NCI-H446 treated with DMSO at 0.1 percent for 48 hours (cell line): ENCODE measurements around the gene RPL11.
"Not testable (repeated sequence)": the region's sequence is repeated elsewhere in the genome, so short reads cannot be mapped to it uniquely, and the experiment has no call there.

Experiments used
- DNase-seq: peaks from one replicate; lab custom pipeline; 2025; lab: John Stamatoyannopoulos, UW

The RPL11 gene

GRCh38 chr1:23685197-23685596 is 6.4 kb upstream of the RPL11 start:
- not testable (repeated sequence) for DNase-seq

DNA sequence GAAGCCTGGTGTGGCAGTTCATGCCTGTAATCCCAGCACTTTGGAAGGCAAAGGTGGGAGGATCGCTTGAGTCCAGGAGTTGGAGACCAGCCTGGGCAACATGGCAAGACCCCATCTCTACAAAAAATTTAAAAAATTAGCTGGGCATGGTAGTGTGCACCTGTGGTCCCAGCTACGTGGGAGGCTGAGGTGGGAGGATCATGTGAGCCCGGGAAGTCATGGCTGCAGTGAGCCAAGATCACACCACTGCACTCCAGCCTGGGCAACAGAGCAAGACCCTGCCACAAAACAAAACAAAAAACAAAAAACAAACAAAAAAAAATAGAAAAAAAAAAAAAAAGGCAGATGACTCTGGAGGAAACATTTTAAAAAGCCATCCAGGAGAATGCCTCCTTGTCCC is 3.9 kb upstream of the RPL11 start:
- DNase-seq = not testable (repeated sequence)

GRCh38 chr1:23688281-23688680 is 3.3 kb upstream of the RPL11 start:
- not testable (repeated sequence) for DNase-seq

DNA sequence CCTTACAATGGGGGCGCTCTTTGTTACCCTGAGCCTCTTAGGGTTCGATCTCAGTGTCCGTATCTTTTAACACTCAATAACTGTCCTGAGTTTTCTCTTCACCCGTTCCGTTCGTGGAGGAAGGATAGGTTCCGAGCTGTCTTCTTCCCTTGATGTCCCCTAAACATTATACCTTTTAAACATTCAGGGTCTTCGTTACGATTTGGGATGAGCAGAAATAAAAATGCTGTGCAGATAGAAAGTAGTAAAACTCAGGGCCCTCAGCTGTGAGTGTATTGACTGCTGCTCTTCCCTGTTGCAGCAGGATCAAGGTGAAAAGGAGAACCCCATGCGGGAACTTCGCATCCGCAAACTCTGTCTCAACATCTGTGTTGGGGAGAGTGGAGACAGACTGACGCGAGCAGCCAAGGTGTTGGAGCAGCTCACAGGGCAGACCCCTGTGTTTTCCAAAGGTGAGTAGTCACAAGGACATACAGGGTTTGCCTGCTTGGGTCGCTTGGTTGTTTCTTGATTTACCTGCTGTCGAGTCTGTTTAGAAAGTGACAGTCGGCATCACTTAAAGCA is 784 bp downstream of the RPL11 start:
- DNase-seq = no peak

- DNase-seq = no peak
Measured at GRCh38 chr1:23693599-23693998, 2.0 kb downstream of the RPL11 start.

DNA sequence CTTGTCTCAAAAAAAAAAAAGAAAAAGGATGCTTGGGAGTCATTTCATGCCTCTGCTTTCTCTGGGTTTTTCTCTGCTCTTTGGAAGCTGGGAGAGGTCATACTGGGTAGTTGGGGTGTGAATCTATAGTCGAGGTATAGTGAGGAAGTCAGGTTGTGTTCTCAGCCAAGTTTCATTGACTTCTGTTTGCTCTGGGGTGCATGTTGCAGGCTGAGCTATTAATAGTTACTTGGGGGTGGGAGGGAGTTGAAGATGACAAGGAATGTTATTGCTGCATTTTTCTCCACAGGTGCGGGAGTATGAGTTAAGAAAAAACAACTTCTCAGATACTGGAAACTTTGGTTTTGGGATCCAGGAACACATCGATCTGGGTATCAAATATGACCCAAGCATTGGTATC is 2.8 kb downstream of the RPL11 start:
- DNase-seq = no peak

DNA sequence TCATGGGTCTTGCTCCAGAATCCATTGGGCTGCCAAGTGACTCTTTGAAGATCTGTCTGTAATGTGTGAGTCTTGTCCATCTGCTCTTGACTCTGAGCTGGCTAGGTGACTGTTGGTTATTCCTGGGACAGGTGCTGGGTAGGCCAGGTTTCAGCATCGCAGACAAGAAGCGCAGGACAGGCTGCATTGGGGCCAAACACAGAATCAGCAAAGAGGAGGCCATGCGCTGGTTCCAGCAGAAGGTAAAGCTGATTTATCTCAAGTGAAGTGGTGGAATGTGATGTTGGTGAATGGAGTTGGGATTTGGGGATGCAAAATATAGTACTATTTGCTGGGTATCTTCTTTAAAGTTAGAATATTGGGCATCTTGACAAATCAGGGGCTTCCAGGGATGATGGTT is 4.1 kb downstream of the RPL11 start:
- DNase-seq = no peak

DNA sequence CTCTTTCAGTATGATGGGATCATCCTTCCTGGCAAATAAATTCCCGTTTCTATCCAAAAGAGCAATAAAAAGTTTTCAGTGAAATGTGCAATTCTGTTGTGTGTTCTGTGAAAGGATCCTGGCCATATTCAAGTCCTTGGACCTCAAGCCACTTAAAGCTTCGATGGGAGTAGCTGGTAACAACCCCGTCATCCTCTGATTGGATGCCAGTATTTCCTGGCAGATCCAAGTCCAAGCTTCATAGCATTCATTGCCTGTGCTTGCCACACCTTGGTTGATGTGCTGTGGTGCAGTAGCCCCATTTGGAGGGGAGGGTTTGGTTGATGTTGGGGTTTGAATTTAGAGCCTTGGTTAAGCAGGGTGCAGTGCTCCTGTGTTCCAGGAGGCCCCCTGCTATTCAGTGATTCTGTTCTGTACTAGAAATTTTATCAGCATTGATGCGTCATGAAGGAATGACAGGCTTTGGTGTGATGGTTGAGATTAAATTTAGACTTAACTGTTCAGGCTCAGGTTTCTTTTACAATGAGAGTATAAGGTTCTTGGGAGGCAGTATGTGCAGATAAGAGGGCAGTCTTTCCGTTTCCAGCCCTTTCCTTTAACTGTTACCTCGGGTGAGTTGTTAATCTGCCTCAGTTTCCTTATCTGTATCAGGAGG is 4.9 kb downstream of the RPL11 start:
- no peak for DNase-seq

GRCh38 chr1:23698466-23698865 is 6.9 kb downstream of the RPL11 start:
- no peak for DNase-seq

- no peak for DNase-seq
Measured at GRCh38 chr1:23699280-23700179, 7.9 kb downstream of the RPL11 start.

DNA sequence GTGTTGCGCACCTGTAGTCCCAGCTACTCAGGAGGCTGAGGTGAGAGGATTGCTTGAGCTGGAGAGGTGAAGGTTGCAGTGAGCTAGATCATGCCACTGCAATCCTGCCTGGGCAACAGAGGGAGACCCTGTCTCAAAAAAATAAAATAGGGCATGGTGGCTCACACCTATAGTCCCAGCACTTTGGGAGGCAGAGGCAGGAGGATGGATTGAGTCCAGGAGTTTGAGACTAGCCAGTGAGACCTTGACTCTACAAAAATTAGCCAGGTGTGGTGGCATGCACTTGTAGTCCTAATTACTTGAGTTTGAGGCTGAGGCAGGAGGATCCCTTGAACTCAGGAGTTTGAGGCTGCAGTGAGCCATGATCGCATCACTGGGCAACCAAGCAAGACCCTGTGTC is 9.7 kb downstream of the RPL11 start:
- DNase-seq = no peak

DNA sequence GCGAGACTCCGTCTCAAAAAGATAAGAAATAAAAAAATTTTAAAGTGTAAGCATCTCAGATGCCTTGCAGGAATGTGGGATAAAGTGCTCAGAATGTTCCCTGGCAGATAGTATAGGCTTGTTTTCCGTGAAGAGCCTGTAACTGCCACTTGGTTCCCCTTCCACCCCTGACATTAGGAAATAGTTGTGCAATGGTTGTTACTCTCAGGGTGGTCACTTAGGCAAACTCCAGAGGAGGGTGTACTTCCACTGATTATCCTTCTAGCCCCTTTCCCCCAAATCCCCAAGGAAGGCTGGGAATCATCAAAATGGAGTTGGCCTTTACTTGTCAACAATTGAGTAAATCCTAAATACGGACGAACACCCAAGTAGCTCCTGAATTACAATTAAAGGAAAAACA is 10.4 kb downstream of the RPL11 start:
- DNase-seq = no peak

DNA sequence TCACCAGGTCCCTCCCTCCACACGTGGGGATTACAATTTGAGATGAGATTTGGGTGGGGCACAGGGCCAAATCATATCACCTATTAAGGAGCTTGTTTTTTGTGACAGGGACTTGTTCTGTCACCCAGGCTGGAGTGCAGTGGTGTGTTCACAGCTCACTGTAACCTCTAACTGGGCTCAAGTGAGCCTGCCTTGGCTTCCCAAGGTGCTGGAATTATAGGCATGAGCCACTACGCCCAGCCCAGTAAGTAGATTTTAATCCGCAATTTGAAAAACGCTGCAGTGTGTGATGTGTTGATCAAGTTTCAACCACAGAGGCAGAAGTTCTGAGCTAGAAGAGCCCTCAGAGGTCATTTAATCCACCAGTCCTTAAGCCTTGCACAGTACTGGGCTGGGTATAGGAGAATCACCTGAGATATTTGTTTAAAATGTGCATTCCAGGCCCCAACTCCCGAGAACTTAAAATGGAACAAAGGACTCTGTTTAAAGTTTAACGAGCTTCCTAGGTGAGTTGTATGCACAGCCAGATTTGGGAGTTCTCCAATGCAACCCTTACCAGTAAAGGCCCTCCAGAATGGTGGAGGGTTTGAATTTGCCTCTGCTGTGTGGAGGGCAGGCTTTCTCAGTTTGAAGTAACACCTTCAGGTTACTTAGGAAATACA is 13.4 kb downstream of the RPL11 start:
- no peak for DNase-seq

DNA sequence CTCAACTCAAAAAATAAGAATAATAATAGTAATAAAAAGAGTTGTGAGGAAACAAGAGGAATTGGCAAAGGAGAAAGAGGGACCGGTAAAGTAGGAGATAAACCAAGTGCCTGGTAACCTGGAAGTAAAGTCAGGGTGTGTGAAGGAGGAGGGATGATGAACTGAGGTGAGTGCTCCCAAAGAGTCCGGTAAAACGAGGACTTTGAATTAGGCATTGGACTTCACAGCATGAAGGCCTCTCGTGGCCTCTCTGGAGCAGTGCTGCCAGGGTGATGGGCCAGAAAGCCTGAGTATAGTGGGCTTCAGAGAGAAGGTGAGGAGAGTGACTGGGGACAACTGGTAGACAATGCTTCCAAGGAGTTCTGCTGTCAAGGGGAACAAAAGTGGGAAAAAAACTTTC is 17.6 kb downstream of the RPL11 start:
- DNase-seq = no peak

GRCh38 chr1:23718482-23718881 is 26.9 kb downstream of the RPL11 start:
- DNase-seq = no peak

DNA sequence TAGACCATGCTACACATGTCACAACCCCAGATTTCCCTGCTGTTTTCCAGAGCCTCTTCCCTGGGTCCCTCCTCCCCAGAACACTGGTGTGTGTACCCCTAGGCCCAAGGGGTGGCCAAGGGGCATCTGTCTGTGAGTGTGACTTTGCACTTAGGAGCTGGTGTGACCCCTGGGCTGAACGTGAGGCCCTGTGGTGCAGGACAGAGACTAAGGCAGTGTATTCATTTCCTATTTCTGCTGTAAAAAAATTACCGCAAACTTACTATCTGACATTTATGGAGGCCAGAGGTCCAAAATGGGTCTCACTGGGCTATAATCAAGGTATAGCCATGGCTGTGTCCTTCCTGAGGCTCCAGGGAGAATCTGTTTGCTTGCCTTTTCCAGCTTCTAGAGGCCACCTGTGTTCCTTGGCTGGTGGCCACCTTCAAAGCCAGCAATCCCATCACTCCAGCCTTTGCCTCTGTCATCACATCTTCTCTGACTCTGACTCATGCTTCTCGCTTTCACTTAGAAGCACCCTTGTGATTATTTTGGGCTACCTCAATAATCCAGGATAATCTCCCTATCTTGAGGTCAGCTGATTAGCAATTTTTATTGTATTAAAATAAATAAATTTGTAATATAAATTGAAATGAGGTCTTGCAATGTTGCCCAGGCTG is 27.7 kb downstream of the RPL11 start:
- DNase-seq = peak; percentile 27

GRCh38 chr1:23720256-23720995 is 28.8 kb downstream of the RPL11 start:
- DNase-seq = no peak

- DNase-seq = no peak
Measured at GRCh38 chr1:23722652-23723051, 31.0 kb downstream of the RPL11 start.

DNA sequence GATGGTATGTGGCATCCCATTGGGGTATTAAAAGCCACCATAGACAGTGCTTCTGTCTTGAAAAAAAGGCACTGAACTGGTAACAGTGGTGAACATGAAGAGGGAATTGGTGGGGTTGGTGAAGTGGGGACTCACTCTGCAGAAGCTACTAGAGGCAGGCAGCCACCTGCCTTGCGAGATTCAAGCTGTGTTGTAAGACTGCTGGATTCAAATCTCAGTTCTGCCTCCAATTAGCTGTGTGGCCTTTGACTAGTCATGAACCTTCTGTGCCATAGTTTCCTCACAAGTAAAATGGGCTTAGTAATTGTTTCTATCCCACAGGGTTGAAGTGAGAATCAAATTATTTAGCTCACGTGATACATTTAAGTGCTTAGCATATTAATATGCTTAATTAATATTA is 35.1 kb downstream of the RPL11 start:
- DNase-seq = no peak

DNA sequence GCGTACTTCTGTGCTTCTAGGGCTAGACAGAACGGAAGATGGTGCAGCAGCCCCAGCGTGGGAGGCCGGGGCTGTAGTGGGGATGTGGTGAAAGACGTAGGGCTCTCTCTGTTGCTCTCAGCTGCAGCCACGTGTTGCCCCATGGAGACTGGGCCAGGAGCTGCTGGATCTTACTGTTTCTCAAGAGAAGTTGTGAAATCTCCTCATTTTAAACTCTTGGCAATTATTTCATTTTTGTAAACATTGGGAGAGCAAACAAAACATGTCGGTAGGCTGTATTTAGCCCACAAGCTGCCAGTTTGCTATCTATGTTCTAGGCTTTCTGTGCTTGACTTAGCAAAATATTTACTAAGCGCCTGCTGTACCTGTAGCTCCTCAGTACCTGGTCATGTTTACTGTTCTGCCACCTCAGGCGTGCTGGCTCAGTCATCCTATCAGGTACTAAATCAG is 35.8 kb downstream of the RPL11 start:
- no peak for DNase-seq
